NT2/D1 (cell line): ENCODE data around the gene TIAM1.
A peak's percentile ranks its signal among the peaks of the same experiment; 100 is the strongest.

Source experiments
- DNase-seq: peaks from one replicate; pipeline ENCODE4 v3.0.0-alpha.2; 2011; ENCODE audit warnings: low read depth, low spot score
- H3K27me3 ChIP-seq: 2 replicates; pipeline ENCODE4 v1.6.0; 2011; ENCODE audit warnings: mild to moderate bottlenecking; ENCODE audit not compliant: insufficient read length, insufficient read depth
- H3K36me3 ChIP-seq: 2 replicates; pipeline ENCODE4 v1.6.1; 2011; ENCODE audit warnings: mild to moderate bottlenecking, low read length, mixed read lengths; ENCODE audit not compliant: insufficient read depth, insufficient read length
- H3K4me1 ChIP-seq: 2 replicates; pipeline ENCODE4 v1.5.1; 2011; ENCODE audit not compliant: insufficient read depth, insufficient read length
- H3K4me3 ChIP-seq: 2 replicates; pipeline ENCODE4 v1.5.1; 2011; ENCODE audit warnings: low read depth; ENCODE audit not compliant: insufficient read length
- H3K9ac ChIP-seq: 2 replicates; pipeline ENCODE4 v1.6.0; 2011; ENCODE audit warnings: low read depth; ENCODE audit not compliant: insufficient read length
- H3K9me3 ChIP-seq: 2 replicates; pipeline ENCODE4 v1.5.1; 2011; ENCODE audit warnings: mild to moderate bottlenecking, low read length; ENCODE audit not compliant: insufficient read depth
- SUZ12 ChIP-seq: IDR thresholded peaks from 2 replicates; pipeline ENCODE4 v1.6.1; 2011; ENCODE audit not compliant: insufficient read length, insufficient read depth; ENCODE audit errors: extremely low read depth
- YY1 ChIP-seq: IDR thresholded peaks from 2 replicates; pipeline ENCODE4 v1.6.1; 2011; ENCODE audit not compliant: insufficient read length, insufficient read depth
- ZNF274 ChIP-seq: IDR thresholded peaks from 2 replicates; pipeline ENCODE4 v1.6.1; 2011; ENCODE audit warnings: mild to moderate bottlenecking, low read depth, low read length

The TIAM1 gene

GRCh38 chr21:31204801-31205200 lies 139.3 kb downstream of the TIAM1 start:
- H3K4me3 ChIP-seq, result no peak overlapping the region
- H3K4me1 ChIP-seq, result no peaks in the 10 kb centered on the region
- no peak for DNase-seq
- H3K9me3 ChIP-seq, result no peaks in the 10 kb centered on the region
- no peak overlapping the region for H3K9ac ChIP-seq
- H3K36me3 ChIP-seq, result peaks cover 38% of the 10 kb centered on the region
- TF ChIP-seq ZNF274 (no peak), SUZ12 (no peak), YY1 (no peak)
- no peaks in the 10 kb centered on the region for H3K27me3 ChIP-seq

DNA sequence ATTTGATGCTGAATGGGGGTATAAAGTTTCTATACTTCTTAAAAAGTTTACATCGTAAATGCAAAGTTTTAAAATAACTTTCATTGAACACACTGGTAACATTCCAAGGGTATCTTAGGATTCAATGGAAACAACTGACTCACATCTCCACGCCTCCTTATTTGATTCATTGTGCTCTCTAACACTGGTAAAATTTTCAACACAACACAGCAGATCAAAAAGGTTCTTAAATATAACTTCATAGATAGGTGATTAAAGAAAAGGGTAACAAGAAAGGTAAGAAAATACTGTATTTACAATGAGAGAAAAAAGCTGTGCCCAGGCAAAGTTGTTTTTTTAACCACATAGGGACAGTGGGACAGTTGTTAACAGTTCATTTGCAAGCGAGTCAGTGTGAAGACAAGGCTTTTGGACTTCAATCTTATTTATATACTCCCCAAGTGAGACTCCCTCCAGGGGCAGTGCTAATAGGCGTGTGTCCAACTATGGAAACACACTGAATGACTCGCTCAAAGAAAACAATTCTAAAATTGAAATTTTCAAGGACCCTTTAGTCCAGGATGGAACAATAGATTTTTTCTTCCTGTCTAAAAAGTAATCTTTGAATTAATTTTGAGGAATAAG lies 140.5 kb downstream of the TIAM1 start:
- TF ChIP-seq SUZ12 (no peak), ZNF274 (no peak), YY1 (no peak)
- Histone ChIP-seq H3K27me3 (no peaks in the 10 kb centered on the region), H3K9me3 (no peaks in the 10 kb centered on the region), H3K4me3 (no peak overlapping the region), H3K9ac (no peak overlapping the region), H3K4me1 (peaks cover 2% of the 10 kb centered on the region), H3K36me3 (peaks cover 30% of the 10 kb centered on the region)
- DNase-seq, result no peak

DNA sequence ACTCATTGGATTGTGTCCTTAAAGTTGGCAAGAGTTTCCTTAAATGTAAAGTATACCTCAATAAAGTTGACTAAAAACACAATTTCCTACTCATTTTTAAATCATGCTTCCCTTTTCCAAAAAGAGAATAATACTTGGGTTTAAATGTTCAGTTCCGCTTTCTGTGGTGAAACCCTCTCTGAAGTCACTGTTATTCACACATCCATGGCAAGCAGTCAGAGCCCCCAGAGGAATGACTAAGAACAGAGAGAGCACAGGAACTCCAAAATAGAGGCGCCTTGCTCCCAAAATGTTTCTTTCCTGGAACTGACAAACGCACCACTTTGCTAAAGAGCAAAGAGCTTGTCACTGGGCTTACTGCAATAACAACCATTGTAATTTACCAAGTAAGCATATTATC lies 142.5 kb downstream of the TIAM1 start:
- Histone ChIP-seq H3K4me1 (peaks cover 2% of the 10 kb centered on the region), H3K9ac (no peak overlapping the region), H3K27me3 (no peaks in the 10 kb centered on the region), H3K36me3 (peaks cover 14% of the 10 kb centered on the region), H3K4me3 (no peak overlapping the region), H3K9me3 (no peaks in the 10 kb centered on the region)
- TF ChIP-seq ZNF274, result no peak
- TF ChIP-seq SUZ12, result no peak
- TF ChIP-seq YY1, result no peak
- no peak for DNase-seq

GRCh38 chr21:31201144-31201543 lies 142.9 kb downstream of the TIAM1 start:
- peaks cover 14% of the 10 kb centered on the region for H3K36me3 ChIP-seq
- no peak for DNase-seq
- H3K9ac ChIP-seq, result no peak overlapping the region
- TF ChIP-seq YY1, result no peak
- TF ChIP-seq ZNF274, result no peak
- TF ChIP-seq SUZ12, result no peak
- no peaks in the 10 kb centered on the region for H3K9me3 ChIP-seq
- no peak overlapping the region for H3K4me3 ChIP-seq
- H3K4me1 ChIP-seq, result peaks cover 2% of the 10 kb centered on the region
- H3K27me3 ChIP-seq, result no peaks in the 10 kb centered on the region

- no peaks in the 10 kb centered on the region for H3K9me3 ChIP-seq
- peaks cover 15% of the 10 kb centered on the region for H3K36me3 ChIP-seq
- H3K9ac ChIP-seq, result no peak overlapping the region
- peaks cover 2% of the 10 kb centered on the region for H3K4me1 ChIP-seq
- no peak for TF ChIP-seq SUZ12
- TF ChIP-seq YY1, result no peak
- no peak for TF ChIP-seq ZNF274
- no peak overlapping the region for H3K4me3 ChIP-seq
- no peaks in the 10 kb centered on the region for H3K27me3 ChIP-seq
- peak; percentile 42 for DNase-seq
Measured at GRCh38 chr21:31198575-31198974, 145.5 kb downstream of the TIAM1 start.

- no peak for DNase-seq
- TF ChIP-seq SUZ12, result no peak
- Histone ChIP-seq H3K9ac (no peak overlapping the region), H3K36me3 (peaks cover 23% of the 10 kb centered on the region), H3K4me1 (peaks cover 2% of the 10 kb centered on the region), H3K9me3 (no peaks in the 10 kb centered on the region), H3K27me3 (no peaks in the 10 kb centered on the region), H3K4me3 (no peak overlapping the region)
Measured at GRCh38 chr21:31196724-31197123, 147.3 kb downstream of the TIAM1 start.

DNA sequence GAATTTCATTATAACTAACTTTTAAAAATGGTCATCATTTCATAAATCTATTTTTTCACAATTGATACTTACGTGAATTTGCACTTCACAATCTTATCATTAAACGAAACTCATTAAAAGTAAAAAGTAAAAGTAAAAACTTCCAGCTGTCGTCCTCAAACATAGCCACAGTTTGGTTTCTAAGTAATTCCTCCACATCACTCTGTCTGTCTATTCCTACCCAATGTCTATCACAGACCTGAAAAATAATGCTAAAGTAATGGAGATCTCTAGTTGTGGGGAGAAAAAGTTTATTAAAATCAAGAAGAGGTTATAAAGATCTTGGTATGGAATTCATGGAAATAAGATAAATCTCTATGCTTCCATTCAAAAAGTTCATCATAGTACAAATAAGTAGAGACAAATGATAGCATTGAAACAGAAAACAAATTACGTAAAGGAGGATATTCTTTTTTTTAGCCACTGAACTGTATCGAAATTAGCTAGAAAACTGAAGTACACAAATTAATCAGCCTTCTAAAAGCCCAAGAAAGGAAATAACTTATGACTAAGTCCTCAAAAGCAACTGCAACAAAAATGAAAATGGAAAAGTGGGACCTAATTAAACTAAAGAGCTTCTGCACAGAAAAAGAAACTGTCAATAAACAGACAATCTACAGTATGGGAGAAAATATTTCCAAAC lies 148.6 kb downstream of the TIAM1 start:
- no peak overlapping the region for H3K4me3 ChIP-seq
- TF ChIP-seq YY1 (no peak), ZNF274 (no peak), SUZ12 (no peak)
- no peak overlapping the region for H3K9ac ChIP-seq
- H3K4me1 ChIP-seq, result peaks cover 2% of the 10 kb centered on the region
- H3K36me3 ChIP-seq, result peaks cover 28% of the 10 kb centered on the region
- no peaks in the 10 kb centered on the region for H3K9me3 ChIP-seq
- no peaks in the 10 kb centered on the region for H3K27me3 ChIP-seq
- no peak for DNase-seq
